Activated T-helper 1 cell treated with anti-CD3 and anti-CD28 coated beads, Interleukin-12 subunit alpha, Interleukin-12 subunit beta, Interleukin-2, Interleukin-4 antibody, amounts not matched to agents 30 ng/mL and 10 ng/mL and 1 ng/mL, durations not matched to agents 14 hours and 24 hours and 36 hours (primary cell): Measurements from ENCODE around the gene GPD1. TPM values are rescaled to one million over a fixed set of nuclear protein-coding genes. Genes with fewer than 3 reads are reported as not detected.

Experiments used
- DNase-seq: peaks from one replicate; pipeline ENCODE4 v3.0.0; 2021; ENCODE audit warnings: low spot score
- H3K27ac Mint-ChIP-seq: one replicate; pipeline ENCODE4 v1.8.0; 2021; ENCODE audit warnings: mild to moderate bottlenecking, mixed read lengths
- H3K27me3 Mint-ChIP-seq: one replicate; pipeline ENCODE4 v1.8.0; 2022; ENCODE audit warnings: mild to moderate bottlenecking, moderate library complexity, mixed read lengths; ENCODE audit not compliant: insufficient read depth
- H3K36me3 Mint-ChIP-seq: one replicate; pipeline ENCODE4 v1.8.0; 2021; ENCODE audit warnings: low read depth, mixed read lengths
- H3K4me1 Mint-ChIP-seq: one replicate; pipeline ENCODE4 v1.8.0; 2021; ENCODE audit warnings: low read depth, mixed read lengths
- H3K4me3 Mint-ChIP-seq: one replicate; pipeline ENCODE4 v1.8.0; 2021; ENCODE audit warnings: mild to moderate bottlenecking, moderate library complexity, mixed read lengths
- H3K9me3 Mint-ChIP-seq: one replicate; pipeline ENCODE4 v1.8.0; 2021; ENCODE audit warnings: mixed read lengths
- intact Hi-C: fragments of 100-400 bp; cut with micrococcal nuclease; formaldehyde crosslinking; loops from one replicate; pipeline ENCODE4 v1.15.1; 2024
- total RNA-seq: library from RNA; stranded (reverse); gene quantifications from 2 replicates; pipeline ENCODE4 v1.2.3, GENCODE V29; 2022

The GPD1 gene
- total RNA-seq, 1 donor from 2014 or later = 0.29 TPM

GRCh38 chr12:50109319-50109718 is 5.5 kb downstream of the GPD1 start:
- Mint-ChIP-seq H3K27me3 (no peaks in the 10 kb centered on the region), H3K4me1 (peaks cover 27% of the 10 kb centered on the region), H3K36me3 (no peaks in the 10 kb centered on the region), H3K4me3 (no peak overlapping the region), H3K27ac (no peak overlapping the region), H3K9me3 (no peaks in the 10 kb centered on the region)
- DNase-seq = no peak
- intact Hi-C loops = no loop called here

GRCh38 chr12:50110127-50110761 is 6.4 kb downstream of the GPD1 start:
- intact Hi-C loops = loop anchor here (2.0 to 10.0 kb wide), 7 partner anchors 23 to 1062 kb away; partner anchors contain the start of genes ATF1, LIMA1, SLC11A2 and TFCP2
- Mint-ChIP-seq H3K4me3 (peak overlapping the region; percentile 50), H3K4me1 (peaks cover 31% of the 10 kb centered on the region), H3K9me3 (no peaks in the 10 kb centered on the region), H3K36me3 (peaks cover 2% of the 10 kb centered on the region), H3K27ac (peak overlapping the region; percentile 68), H3K27me3 (no peaks in the 10 kb centered on the region)
- no peak for DNase-seq

- Mint-ChIP-seq H3K27ac (peak overlapping the region; percentile 68), H3K36me3 (peaks cover 7% of the 10 kb centered on the region), H3K4me1 (peaks cover 34% of the 10 kb centered on the region), H3K4me3 (peak overlapping the region; percentile 94), H3K27me3 (no peaks in the 10 kb centered on the region), H3K9me3 (no peaks in the 10 kb centered on the region)
- intact Hi-C loops = loop anchor here (1.0 to 10.0 kb wide), 10 partner anchors 22 to 1061 kb away; partner anchors contain the start of genes ATF1, LIMA1, SLC11A2 and SMARCD1
- no peak for DNase-seq
These were observed 7.0 kb downstream of the GPD1 start for GRCh38 chr12:50110762-50111351.

- DNase-seq = no peak
- H3K9me3 Mint-ChIP-seq = no peaks in the 10 kb centered on the region
- H3K4me3 Mint-ChIP-seq = peak overlapping the region; percentile 94
- H3K4me1 Mint-ChIP-seq = peaks cover 38% of the 10 kb centered on the region
- H3K27me3 Mint-ChIP-seq = no peaks in the 10 kb centered on the region
- H3K27ac Mint-ChIP-seq = peak overlapping the region; percentile 94
- intact Hi-C loops = loop anchor here (1.0 to 10.0 kb wide), 10 partner anchors 21 to 1061 kb away; partner anchors contain the start of genes ATF1, LIMA1, SLC11A2 and SMARCD1
- H3K36me3 Mint-ChIP-seq = peaks cover 7% of the 10 kb centered on the region
These were observed 7.5 kb downstream of the GPD1 start for GRCh38 chr12:50111395-50111692.

DNA sequence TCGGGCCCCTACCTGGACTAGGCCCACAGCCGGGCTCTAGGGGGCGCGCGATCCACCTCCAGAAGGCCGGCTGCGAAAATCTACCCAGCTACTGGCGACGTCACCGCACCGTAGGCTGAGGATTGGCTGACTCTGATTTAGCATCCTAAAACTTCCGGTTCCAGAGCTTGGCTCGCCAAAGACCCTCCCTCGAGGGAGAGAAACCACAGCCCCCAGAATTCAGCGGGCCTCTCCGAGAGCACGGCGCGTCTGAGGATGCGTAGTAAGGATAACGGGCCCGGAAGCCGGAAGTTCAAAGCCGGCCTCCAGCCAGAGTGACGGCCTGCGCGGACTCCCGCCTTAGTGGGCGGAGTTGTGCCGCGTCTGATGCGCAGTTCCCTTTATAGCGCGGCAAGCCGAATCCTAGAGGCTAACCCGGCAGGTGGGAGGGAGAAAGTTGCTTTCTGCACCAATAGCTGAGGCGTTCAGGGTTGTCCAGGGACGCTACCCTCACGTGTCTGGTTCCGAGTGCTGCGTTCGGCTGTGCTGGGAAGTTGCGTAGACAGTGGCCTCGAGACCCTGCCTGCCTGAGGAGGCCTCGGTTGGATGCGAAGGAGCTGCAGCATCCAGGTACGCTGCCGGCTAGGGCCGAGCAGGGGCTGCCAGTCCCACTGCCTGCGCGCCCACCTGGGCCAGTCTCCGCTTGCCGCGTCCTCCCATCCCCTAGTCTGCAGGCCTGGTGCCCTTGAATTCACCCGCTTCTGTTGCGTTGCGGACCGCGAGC is 8.1 kb downstream of the GPD1 start, which contains the start of gene COX14:
TSS of gene COX14 (plus strand) at position 544 of the 763 bp plus-strand sequence. CDS start 7,808 bp downstream, outside the sequence.
- Mint-ChIP-seq H3K27ac (peak within 1 kb of the TSS; percentile 94), H3K4me1 (peaks cover 42% of the 10 kb centered on the region), H3K9me3 (no peaks in the 10 kb centered on the region), H3K27me3 (no peaks in the 10 kb centered on the region), H3K36me3 (peaks cover 9% of the 10 kb centered on the region), H3K4me3 (peak within 1 kb of the TSS; percentile 94)
- intact Hi-C loops = loop anchor here (1.0 to 10.0 kb wide), 12 partner anchors 21 to 1060 kb away; partner anchors contain the start of genes ATF1, CERS5, LIMA1 and RACGAP1
- peak; percentile 98 for DNase-seq

DNA sequence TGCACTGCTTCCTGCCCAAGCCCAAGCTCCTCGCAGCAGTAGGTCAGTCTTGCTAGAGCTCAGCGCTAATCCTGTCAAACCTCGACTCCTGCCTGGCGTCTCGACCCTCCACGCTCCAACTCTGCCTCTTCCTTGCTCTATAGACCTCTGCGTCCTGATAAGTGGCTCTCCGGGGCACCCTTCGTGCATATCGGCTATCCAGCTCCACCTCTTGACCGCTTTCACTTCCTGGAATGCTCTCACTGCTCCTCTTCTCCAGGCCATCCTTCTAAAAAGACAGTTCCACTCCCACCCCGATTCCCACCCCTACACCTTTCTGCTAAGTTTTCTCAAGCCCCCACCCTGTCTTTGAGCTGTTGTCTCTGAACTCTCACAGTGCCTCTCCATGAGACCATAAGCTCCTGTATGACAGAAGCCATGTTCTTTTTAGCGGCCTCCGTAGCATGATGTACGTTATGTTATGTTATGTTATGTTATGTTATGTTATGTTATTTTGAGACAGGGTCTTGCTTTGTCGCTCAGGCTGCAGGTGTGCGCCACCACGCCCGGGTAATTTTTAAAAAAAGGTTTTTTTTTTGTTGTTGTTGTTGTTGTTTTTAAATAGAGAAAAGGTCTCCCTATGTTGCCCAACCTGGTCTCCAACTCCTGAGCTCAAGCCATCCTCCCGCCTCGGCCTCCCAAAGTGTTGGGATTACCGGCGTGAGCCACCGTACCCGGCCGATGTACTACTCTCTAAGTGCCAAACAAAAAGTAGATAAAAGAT is 8.8 kb downstream of the GPD1 start:
- Mint-ChIP-seq H3K27ac (peak overlapping the region; percentile 94), H3K27me3 (no peaks in the 10 kb centered on the region), H3K36me3 (peaks cover 11% of the 10 kb centered on the region), H3K4me3 (peak overlapping the region; percentile 94), H3K4me1 (peaks cover 42% of the 10 kb centered on the region), H3K9me3 (no peaks in the 10 kb centered on the region)
- DNase-seq = no peak
- intact Hi-C loops = loop anchor here (1.0 to 10.0 kb wide), 7 partner anchors 55 to 1060 kb away; partner anchors contain the start of genes ATF1, CERS5, LIMA1 and RACGAP1

GRCh38 chr12:50117057-50117622 is 13.3 kb downstream of the GPD1 start:
- Mint-ChIP-seq H3K36me3 (peaks cover 21% of the 10 kb centered on the region), H3K9me3 (no peaks in the 10 kb centered on the region), H3K4me3 (no peak overlapping the region), H3K4me1 (peaks cover 28% of the 10 kb centered on the region), H3K27me3 (no peaks in the 10 kb centered on the region), H3K27ac (no peak overlapping the region)
- DNase-seq = no peak
- intact Hi-C loops = loop anchor here (10.0 kb wide), 1 partner anchor 908 kb away; the partner anchor contains the start of gene SLC11A2

DNA sequence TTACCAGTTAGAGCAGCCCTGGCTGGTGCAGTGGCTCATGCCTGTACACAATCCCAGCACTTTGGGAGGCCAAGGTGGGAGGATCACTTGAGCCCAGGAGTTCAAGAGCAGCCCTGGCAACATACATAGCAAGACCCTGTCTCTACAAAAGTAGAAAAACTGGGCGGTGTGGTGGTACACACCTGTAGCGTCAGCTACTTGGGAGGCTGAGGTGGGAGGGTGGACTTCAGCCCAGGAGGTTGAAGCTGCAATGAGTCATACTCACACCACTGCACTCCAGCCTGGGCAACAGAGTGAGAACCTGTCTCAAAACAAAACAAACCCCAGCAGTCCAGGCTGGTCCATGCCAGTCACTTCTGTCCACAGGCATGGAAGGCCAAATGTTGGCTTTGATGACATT is 15.6 kb downstream of the GPD1 start:
- H3K36me3 Mint-ChIP-seq = peaks cover 30% of the 10 kb centered on the region
- H3K27me3 Mint-ChIP-seq = no peaks in the 10 kb centered on the region
- H3K27ac Mint-ChIP-seq = no peak overlapping the region
- no peak overlapping the region for H3K4me3 Mint-ChIP-seq
- no peak for DNase-seq
- peaks cover 15% of the 10 kb centered on the region for H3K4me1 Mint-ChIP-seq
- no peaks in the 10 kb centered on the region for H3K9me3 Mint-ChIP-seq
- intact Hi-C loops = loop anchor here (10.0 kb wide), 1 partner anchor 905 kb away; the partner anchor contains the start of gene SLC11A2

DNA sequence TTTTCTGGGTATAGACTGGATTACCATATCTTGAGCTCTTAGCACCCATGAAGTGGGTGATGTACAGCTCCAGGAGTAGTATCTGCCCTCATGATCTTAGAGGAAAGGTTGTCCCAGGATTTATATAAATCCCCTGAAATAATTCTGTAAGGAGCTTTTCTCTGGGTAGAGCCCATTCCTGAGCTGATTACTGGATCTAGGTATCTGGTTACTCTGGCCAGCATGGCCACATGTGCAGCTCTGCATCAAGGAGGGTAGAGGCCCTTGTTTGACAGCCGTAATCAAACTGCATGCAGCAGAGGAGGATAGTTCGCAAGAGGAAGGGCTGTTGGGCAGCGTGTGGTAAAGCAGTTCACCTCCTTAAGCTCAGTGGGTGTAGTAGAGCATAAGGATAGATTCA is 16.7 kb downstream of the GPD1 start:
- Mint-ChIP-seq H3K36me3 (peaks cover 31% of the 10 kb centered on the region), H3K27me3 (no peaks in the 10 kb centered on the region), H3K4me1 (peaks cover 18% of the 10 kb centered on the region), H3K27ac (no peak overlapping the region), H3K9me3 (no peaks in the 10 kb centered on the region), H3K4me3 (no peak overlapping the region)
- intact Hi-C loops = no loop called here
- DNase-seq = no peak

GRCh38 chr12:50120953-50121352 is 17.1 kb downstream of the GPD1 start:
- intact Hi-C loops = no loop called here
- peaks cover 28% of the 10 kb centered on the region for H3K36me3 Mint-ChIP-seq
- no peaks in the 10 kb centered on the region for H3K27me3 Mint-ChIP-seq
- H3K9me3 Mint-ChIP-seq = no peaks in the 10 kb centered on the region
- DNase-seq = no peak
- H3K4me1 Mint-ChIP-seq = peaks cover 18% of the 10 kb centered on the region
- H3K27ac Mint-ChIP-seq = no peak overlapping the region
- no peak overlapping the region for H3K4me3 Mint-ChIP-seq

DNA sequence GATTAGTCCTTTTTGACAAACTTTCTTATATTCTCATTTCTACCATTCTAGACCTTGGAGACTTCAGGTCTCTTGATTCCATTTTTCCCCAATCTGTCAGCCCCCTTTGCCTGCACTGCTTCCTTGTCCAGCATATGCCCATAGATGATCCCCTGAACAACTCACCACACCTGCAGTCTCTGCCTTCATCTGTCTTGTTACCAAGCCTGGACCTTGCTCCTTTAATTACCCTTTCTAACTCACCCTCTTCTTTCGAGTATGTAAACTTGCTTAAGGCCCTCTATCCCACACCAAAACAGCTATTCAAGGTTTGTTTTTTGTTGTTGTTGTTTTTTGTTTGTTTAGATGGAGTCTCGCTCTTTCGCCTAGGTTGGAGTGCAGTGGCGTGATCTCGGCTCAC is 17.8 kb downstream of the GPD1 start:
- H3K27me3 Mint-ChIP-seq = no peaks in the 10 kb centered on the region
- H3K4me3 Mint-ChIP-seq = no peak overlapping the region
- intact Hi-C loops = no loop called here
- H3K27ac Mint-ChIP-seq = no peak overlapping the region
- H3K36me3 Mint-ChIP-seq = peaks cover 28% of the 10 kb centered on the region
- H3K4me1 Mint-ChIP-seq = peaks cover 11% of the 10 kb centered on the region
- DNase-seq = no peak
- H3K9me3 Mint-ChIP-seq = no peaks in the 10 kb centered on the region

GRCh38 chr12:50123203-50123602 is 19.4 kb downstream of the GPD1 start:
- Mint-ChIP-seq H3K36me3 (peaks cover 30% of the 10 kb centered on the region), H3K9me3 (no peaks in the 10 kb centered on the region), H3K27me3 (no peaks in the 10 kb centered on the region), H3K4me3 (no peak overlapping the region), H3K4me1 (peaks cover 19% of the 10 kb centered on the region), H3K27ac (no peak overlapping the region)
- intact Hi-C loops = no loop called here
- DNase-seq = no peak
